ENCODE data around the gene P2RX7. TPM values are rescaled to one million over a fixed set of nuclear protein-coding genes. Genes with fewer than 3 reads are reported as not detected.

The P2RX7 gene
- total and polyA plus RNA-seq, 9 of the 15 experiments (the other 6 are each of a cell fraction or from before 2014, with no cell fraction given), result 0.04 to 0.65 (median 0.30) TPM

DNA sequence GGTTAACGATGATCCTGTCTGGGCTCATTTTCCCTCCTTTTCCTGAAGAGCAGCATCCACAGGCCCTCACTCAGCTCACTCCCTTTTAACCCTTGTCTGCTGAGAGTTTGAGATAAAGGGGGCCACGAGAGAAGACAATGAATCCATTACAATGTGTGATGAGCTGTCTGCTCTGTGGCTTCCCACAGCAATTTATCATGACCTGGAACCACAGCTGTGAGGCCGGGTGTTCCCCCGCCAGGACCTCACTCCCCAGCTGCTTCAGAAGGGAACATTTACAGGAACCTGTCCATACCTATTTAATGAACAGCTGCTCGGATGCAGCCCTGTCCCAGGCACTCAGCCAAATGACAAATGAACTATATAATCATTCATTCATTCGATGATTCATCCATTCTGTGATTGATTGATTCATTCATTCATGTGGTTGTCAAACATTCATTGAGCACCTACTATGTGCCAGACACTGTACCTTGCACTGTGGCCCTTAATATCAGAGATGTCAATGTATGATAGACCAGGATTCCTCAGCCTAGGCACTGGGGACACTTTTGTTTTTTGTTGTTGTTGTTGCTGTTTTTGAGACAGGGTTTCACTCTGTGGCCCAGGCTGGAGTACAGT is 18.5 kb upstream of the P2RX7 start (continued):
- TF ChIP-seq, protein P1, sequence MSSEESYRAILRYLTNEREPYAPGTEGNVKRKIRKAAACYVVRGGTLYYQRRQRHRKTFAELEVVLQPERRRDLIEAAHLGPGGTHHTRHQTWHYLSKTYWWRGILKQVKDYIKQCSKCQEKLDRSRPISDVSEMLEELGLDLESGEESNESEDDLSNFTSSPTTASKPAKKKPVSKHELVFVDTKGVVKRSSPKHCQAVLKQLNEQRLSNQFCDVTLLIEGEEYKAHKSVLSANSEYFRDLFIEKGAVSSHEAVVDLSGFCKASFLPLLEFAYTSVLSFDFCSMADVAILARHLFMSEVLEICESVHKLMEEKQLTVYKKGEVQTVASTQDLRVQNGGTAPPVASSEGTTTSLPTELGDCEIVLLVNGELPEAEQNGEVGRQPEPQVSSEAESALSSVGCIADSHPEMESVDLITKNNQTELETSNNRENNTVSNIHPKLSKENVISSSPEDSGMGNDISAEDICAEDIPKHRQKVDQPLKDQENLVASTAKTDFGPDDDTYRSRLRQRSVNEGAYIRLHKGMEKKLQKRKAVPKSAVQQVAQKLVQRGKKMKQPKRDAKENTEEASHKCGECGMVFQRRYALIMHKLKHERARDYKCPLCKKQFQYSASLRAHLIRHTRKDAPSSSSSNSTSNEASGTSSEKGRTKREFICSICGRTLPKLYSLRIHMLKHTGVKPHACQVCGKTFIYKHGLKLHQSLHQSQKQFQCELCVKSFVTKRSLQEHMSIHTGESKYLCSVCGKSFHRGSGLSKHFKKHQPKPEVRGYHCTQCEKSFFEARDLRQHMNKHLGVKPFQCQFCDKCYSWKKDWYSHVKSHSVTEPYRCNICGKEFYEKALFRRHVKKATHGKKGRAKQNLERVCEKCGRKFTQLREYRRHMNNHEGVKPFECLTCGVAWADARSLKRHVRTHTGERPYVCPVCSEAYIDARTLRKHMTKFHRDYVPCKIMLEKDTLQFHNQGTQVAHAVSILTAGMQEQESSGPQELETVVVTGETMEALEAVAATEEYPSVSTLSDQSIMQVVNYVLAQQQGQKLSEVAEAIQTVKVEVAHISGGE (CRISPR knock-in tag; IDR thresholded peaks at IDR 0.05), result no peak
- no peak for TF ChIP-seq BRD9 (IDR thresholded peaks at IDR 0.05; ENCODE audit: low read depth, partially characterized antibody)
- TF ChIP-seq IRF2 (CRISPR knock-in tag; IDR thresholded peaks at IDR 0.05), result no peak
- TF ChIP-seq FOXP1 (CRISPR knock-in tag; IDR thresholded peaks at IDR 0.05), result no peak
- TF ChIP-seq, protein P2, sequence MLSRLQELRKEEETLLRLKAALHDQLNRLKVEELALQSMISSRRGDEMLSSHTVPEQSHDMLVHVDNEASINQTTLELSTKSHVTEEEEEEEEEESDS (CRISPR knock-in tag; IDR thresholded peaks at IDR 0.05), result no peak
- TF ChIP-seq, protein P3, sequence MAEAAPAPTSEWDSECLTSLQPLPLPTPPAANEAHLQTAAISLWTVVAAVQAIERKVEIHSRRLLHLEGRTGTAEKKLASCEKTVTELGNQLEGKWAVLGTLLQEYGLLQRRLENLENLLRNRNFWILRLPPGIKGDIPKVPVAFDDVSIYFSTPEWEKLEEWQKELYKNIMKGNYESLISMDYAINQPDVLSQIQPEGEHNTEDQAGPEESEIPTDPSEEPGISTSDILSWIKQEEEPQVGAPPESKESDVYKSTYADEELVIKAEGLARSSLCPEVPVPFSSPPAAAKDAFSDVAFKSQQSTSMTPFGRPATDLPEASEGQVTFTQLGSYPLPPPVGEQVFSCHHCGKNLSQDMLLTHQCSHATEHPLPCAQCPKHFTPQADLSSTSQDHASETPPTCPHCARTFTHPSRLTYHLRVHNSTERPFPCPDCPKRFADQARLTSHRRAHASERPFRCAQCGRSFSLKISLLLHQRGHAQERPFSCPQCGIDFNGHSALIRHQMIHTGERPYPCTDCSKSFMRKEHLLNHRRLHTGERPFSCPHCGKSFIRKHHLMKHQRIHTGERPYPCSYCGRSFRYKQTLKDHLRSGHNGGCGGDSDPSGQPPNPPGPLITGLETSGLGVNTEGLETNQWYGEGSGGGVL (CRISPR knock-in tag; IDR thresholded peaks at IDR 0.05), result no peak
- TF ChIP-seq ZNF134 (CRISPR knock-in tag; conservative IDR thresholded peaks at IDR 0.05), result no peak
- TF ChIP-seq, protein P4, sequence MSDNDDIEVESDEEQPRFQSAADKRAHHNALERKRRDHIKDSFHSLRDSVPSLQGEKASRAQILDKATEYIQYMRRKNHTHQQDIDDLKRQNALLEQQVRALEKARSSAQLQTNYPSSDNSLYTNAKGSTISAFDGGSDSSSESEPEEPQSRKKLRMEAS (CRISPR knock-in tag; IDR thresholded peaks at IDR 0.05), result peak; percentile 26; the same call in 1 of the 2 replicates
- TF ChIP-seq, protein P5, sequence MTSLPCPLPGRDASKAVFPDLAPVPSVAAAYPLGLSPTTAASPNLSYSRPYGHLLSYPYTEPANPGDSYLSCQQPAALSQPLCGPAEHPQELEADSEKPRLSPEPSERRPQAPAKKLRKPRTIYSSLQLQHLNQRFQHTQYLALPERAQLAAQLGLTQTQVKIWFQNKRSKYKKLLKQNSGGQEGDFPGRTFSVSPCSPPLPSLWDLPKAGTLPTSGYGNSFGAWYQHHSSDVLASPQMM (CRISPR knock-in tag; IDR thresholded peaks at IDR 0.05), result no peak
- TF ChIP-seq, protein P6, sequence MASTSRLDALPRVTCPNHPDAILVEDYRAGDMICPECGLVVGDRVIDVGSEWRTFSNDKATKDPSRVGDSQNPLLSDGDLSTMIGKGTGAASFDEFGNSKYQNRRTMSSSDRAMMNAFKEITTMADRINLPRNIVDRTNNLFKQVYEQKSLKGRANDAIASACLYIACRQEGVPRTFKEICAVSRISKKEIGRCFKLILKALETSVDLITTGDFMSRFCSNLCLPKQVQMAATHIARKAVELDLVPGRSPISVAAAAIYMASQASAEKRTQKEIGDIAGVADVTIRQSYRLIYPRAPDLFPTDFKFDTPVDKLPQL (IDR thresholded peaks at IDR 0.05; ENCODE audit: extremely low read depth, insufficient read length), result no peak
- no peak for TF ChIP-seq ZNF263 (CRISPR knock-in tag; IDR thresholded peaks at IDR 0.05; ENCODE audit: borderline replicate concordance)
- TF ChIP-seq, protein P7, sequence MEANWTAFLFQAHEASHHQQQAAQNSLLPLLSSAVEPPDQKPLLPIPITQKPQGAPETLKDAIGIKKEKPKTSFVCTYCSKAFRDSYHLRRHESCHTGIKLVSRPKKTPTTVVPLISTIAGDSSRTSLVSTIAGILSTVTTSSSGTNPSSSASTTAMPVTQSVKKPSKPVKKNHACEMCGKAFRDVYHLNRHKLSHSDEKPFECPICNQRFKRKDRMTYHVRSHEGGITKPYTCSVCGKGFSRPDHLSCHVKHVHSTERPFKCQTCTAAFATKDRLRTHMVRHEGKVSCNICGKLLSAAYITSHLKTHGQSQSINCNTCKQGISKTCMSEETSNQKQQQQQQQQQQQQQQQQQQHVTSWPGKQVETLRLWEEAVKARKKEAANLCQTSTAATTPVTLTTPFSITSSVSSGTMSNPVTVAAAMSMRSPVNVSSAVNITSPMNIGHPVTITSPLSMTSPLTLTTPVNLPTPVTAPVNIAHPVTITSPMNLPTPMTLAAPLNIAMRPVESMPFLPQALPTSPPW (CRISPR knock-in tag; IDR thresholded peaks at IDR 0.05), result peak; percentile 60
- TF ChIP-seq GABPA (tag; conservative IDR thresholded peaks at IDR 0.05; ENCODE audit: low read depth), result no peak
- TF ChIP-seq HMG20B (CRISPR knock-in tag; IDR thresholded peaks at IDR 0.05), result no peak
- no peak for TF ChIP-seq ZNF12 (CRISPR knock-in tag; IDR thresholded peaks at IDR 0.05)
- TF ChIP-seq MYBL2 (IDR thresholded peaks at IDR 0.05; ENCODE audit: low read depth), result no peak
- TF ChIP-seq MYBL2 (CRISPR knock-in tag; IDR thresholded peaks at IDR 0.05; ENCODE audit: borderline replicate concordance), result no peak
- no peak for TF ChIP-seq ELF1 (tag; IDR thresholded peaks at IDR 0.05)
- no peak for TF ChIP-seq PHF8 (IDR thresholded peaks at IDR 0.05; ENCODE audit: borderline replicate concordance, low read length)
